D721Med (cell line): ENCODE results near the gene RAP1GAP.

Source experiments
- DNase-seq: peaks from one replicate; pipeline ENCODE4 v3.0.0; 2011; ENCODE audit warnings: low spot score; ENCODE audit not compliant: insufficient read length
- FAIRE-seq: peaks from 2 replicates; lab custom pipeline; 2011; peaks lifted over from hg19 to GRCh38; lab: Jason Lieb, UNC
- TF ChIP-seq, protein P1 (sequence below): IDR thresholded peaks from 2 replicates; pipeline ENCODE4 v1.5.1; 2012; ENCODE audit warnings: mild to moderate bottlenecking, control low read depth; ENCODE audit not compliant: insufficient read depth; ENCODE audit errors: missing control alignments

RAP1GAP gene

DNA sequence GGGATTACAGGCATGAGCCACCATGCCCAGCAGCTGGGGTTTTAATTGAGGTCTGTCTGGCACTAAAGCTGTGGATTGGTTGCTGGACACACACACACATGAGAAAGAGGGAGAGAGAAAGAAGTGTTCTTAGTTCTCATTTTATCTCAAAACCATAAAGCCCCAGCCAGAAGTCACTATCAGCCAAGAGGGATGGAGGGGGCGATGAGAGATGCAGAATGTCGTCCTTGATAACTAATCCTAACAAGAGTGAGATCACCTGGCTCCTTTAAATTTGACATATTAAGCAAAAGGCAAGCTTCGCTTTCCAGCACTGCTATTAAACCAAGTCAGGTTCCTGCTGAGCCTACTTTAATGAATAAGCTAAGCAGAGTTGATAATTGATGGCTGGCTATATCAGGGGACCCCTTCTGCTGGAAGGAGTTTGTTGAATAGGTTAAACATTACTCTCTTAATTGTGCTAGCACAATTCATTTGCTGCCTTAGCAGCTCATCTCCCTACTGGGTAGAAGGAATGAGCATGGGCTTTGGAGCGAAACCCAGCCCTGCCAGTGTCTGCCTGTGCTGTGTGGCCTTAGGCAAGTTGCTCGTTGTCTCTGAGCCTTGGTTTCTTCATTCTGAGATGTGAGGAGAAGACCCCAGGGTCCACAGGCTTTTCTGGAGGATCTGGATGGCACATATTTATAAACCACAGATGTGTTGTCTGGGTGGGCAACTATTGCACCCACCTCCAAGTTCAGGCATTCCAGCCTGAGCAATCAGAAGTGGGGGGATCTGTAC lies 109.2 kb downstream of the RAP1GAP start:
- DNase-seq (no peak), FAIRE-seq (no peak)
- TF ChIP-seq, protein P1, sequence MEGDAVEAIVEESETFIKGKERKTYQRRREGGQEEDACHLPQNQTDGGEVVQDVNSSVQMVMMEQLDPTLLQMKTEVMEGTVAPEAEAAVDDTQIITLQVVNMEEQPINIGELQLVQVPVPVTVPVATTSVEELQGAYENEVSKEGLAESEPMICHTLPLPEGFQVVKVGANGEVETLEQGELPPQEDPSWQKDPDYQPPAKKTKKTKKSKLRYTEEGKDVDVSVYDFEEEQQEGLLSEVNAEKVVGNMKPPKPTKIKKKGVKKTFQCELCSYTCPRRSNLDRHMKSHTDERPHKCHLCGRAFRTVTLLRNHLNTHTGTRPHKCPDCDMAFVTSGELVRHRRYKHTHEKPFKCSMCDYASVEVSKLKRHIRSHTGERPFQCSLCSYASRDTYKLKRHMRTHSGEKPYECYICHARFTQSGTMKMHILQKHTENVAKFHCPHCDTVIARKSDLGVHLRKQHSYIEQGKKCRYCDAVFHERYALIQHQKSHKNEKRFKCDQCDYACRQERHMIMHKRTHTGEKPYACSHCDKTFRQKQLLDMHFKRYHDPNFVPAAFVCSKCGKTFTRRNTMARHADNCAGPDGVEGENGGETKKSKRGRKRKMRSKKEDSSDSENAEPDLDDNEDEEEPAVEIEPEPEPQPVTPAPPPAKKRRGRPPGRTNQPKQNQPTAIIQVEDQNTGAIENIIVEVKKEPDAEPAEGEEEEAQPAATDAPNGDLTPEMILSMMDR: no peak

- FAIRE-seq: no peak
- TF ChIP-seq, protein P1: no peak
- no peak for DNase-seq
Observed at GRCh38 chr1:21553116-21553926, 115.8 kb downstream of the RAP1GAP start.

GRCh38 chr1:21552715-21553114 lies 116.4 kb downstream of the RAP1GAP start:
- FAIRE-seq: no peak
- DNase-seq: no peak
- TF ChIP-seq, protein P1: no peak

DNA sequence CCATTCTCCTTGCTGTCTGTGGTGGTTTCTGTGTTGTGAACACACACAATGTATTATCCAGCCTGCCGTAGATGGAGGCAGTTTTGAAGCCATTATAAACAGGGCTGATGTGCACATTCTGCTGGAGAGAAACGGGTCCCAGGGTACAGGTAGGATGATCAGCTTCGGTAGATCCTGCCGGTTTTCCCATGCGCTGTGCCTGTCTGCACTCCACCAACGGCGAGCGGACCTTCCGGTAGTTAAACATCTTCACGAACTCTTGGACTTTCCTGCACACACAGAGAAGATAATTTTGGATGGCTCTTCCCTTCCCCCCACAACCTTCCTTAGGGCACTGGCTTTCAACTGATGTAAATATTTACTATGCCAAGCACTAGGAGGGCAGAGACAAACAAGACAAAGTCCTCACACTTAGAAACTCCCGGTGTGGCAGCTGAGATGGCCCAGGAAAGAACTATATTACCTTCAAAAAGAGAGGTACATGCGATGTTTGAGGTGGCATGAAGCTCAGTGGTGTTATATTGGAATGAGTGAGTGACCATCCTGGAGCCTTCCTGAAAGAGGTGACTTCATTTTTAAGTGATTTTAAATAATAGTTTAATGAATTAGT lies 118.2 kb downstream of the RAP1GAP start:
- FAIRE-seq: no peak
- TF ChIP-seq, protein P1: no peak

DNA sequence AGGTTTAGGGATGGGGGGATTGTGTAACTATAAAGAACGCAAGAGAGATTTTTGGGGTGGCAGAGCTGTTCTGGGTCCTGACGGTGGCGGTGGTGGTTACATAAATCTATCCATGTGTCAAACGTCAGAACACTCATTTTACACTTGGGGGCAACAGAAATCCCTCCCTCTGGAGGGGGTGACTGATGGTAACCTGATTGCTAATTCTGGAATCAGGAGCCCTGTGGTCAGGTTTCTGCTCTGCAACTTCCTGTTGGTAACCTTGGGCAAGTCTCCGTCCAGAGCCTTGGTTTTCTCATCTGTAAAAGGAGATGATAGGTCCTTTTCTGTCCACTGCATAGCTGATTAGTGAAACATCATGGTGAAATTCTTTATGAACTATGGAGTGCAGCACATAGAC lies 119.1 kb downstream of the RAP1GAP start:
- DNase-seq (no peak), FAIRE-seq (no peak)

More for the DNA sequence above, 118.2 kb downstream of the RAP1GAP start:
- no peak for DNase-seq

DNA sequence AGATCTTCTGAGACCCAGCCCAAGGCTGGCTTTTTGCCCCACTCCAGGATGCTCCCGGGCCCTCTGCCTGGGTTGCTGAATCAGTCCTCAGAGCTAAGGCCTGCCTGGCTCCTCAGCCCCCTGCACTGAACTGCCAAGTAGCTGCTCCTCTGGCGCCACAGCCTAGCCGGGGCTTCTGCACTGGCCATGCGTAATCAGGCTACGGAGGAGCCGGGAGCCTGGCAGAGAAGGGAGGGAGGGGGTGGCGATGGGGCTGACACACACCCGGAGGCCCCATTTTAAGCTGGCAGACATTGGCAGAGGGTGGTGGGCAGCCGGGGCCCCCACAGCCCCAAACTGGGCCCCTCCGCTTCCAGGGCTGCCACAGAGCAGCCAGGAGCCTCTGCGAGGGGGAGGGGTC lies 121.3 kb downstream of the RAP1GAP start:
- DNase-seq (no peak), FAIRE-seq (no peak)
- TF ChIP-seq, protein P1: no peak

More for the DNA sequence above, 119.1 kb downstream of the RAP1GAP start:
- TF ChIP-seq, protein P1: no peak
